ENCODE data around the gene SMIM24. TPM values are rescaled to one million over a fixed set of nuclear protein-coding genes. Genes with fewer than 3 reads are reported as not detected.
A peak's percentile ranks its signal among the peaks of the same experiment; 100 is the strongest.

SMIM24 gene
- total and polyA plus RNA-seq, 9 of the 15 experiments (the other 6 are each of a cell fraction or from before 2014, with no cell fraction given): 0.45 to 12.3 (median 1.4) TPM; not detected in 1

GRCh38 chr19:3510727-3511126 is 30.4 kb upstream of the SMIM24 start:
- Histone ChIP-seq H2AFZ (ENCODE audit: low read depth, low read length) (no peak overlapping the region), H3K9me1 (ENCODE audit: control insufficient read depth, insufficient read depth, low read length) (peaks cover 14% of the 10 kb centered on the region), H3K4me1 (replicated peaks in 1 of 2; ENCODE audit: control insufficient read depth in 2 of 2, insufficient read depth in 2 of 2, low read length in 2 of 2) (peaks cover 11 to 83% of the 10 kb centered on the region in 2 experiments; a peak in 4 of 5 replicates), H3K4me2 (ENCODE audit: insufficient read depth, low read length) (no peak overlapping the region), H3K4me3 (no peak overlapping the region), H3K79me2 (ENCODE audit: control insufficient read depth, insufficient read depth, low read length) (peaks cover 91% of the 10 kb centered on the region), H3K27ac (ENCODE audit: extremely low read depth, low read depth, low read length) (no peak overlapping the region), H3K36me3 (ENCODE audit: control insufficient read depth, insufficient read depth, low read length) (peaks cover 38% of the 10 kb centered on the region; the same call in 2 of the 3 replicates), H3K9me3 (replicated peaks; ENCODE audit: control insufficient read depth, insufficient read depth, low read depth, low read length) (no peaks in the 10 kb centered on the region), H3K9ac (ENCODE audit: insufficient read depth in 1 of 2, low read depth in 2 of 2, low read length in 2 of 2) (peak overlapping the region in 1 of 2 experiments; percentile 1; a peak in 1 of 4 replicates), H3K27me3 (ENCODE audit: control insufficient read depth in 2 of 2, insufficient read depth in 2 of 2, low read length in 2 of 2) (no peaks in the 10 kb centered on the region), H4K20me1 (replicated peaks; ENCODE audit: control insufficient read depth, insufficient read depth, low read length) (peaks cover 64% of the 10 kb centered on the region)
- WGBS (ENCODE audit: insufficient coverage, low coverage, missing lambda C conversion rate): 92% methylated on average over 20 of the region's 22 CpGs
- in situ Hi-C loops (cut with MboI) (no loop called here), intact Hi-C loops (cut with micrococcal nuclease) (no loop called here)
- ChIA-PET CTCF (ENCODE audit: low intra/inter-chr PET ratio) (no interaction called here), POLR2A (interaction anchor here (1.4 kb wide), 1 partner anchor 10 kb away, joined by 4 read pairs; no protein-coding TSS in a partner anchor)
- TF ChIP-seq, protein P1, sequence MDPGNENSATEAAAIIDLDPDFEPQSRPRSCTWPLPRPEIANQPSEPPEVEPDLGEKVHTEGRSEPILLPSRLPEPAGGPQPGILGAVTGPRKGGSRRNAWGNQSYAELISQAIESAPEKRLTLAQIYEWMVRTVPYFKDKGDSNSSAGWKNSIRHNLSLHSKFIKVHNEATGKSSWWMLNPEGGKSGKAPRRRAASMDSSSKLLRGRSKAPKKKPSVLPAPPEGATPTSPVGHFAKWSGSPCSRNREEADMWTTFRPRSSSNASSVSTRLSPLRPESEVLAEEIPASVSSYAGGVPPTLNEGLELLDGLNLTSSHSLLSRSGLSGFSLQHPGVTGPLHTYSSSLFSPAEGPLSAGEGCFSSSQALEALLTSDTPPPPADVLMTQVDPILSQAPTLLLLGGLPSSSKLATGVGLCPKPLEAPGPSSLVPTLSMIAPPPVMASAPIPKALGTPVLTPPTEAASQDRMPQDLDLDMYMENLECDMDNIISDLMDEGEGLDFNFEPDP (CRISPR knock-in tag; IDR thresholded peaks at IDR 0.05): no peak
- TF ChIP-seq POLR2G (IDR thresholded peaks at IDR 0.05; ENCODE audit: low read depth, low read length): 0 out of 2 replicates have a peak, but pooled peaks have one; percentile 39
- DNase-seq (ENCODE audit: extremely low read depth in 1 of 4, low spot score in 3 of 4): no peak
- no peak for ATAC-seq
- FAIRE-seq: no peak
- no TSS peak for BruUV-seq (replicated peaks)

DNA sequence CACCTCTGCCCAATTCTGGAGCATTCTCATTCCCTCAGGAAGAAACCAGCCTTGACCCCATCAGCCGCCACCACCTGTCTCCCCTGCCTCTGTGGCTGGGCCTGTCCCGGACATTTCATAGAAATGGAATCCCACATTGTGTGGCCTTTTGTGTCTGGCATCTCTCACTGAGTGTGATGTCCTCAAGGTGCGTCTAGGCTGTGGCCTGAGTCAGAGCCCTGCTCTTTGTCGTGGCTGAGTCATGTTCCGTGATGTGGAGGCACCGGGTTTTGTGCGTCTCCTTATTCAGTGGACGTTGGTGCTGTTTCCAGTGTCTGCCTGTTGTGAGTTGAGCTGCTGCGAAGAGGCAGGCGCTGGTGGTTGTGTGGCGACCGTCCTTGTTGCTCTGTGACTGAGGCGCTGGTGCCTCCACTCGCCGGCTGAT is 29.3 kb upstream of the SMIM24 start:
- H3K4me2 ChIP-seq (ENCODE audit: insufficient read depth, low read length): no peak overlapping the region
- POLR2A ChIA-PET: interaction anchor here (1.4 kb wide), 1 partner anchor 11 kb away, joined by 4 read pairs; no protein-coding TSS in a partner anchor
- in situ Hi-C loops (cut with MboI) (no loop called here), intact Hi-C loops (cut with micrococcal nuclease) (no loop called here)
- no peaks in the 10 kb centered on the region for H3K9me3 ChIP-seq (replicated peaks; ENCODE audit: control insufficient read depth, insufficient read depth, low read depth, low read length)
- H3K27ac ChIP-seq (ENCODE audit: extremely low read depth, low read depth, low read length): peak overlapping the region; percentile 30; the same call in 1 of the 3 replicates
- BruUV-seq (replicated peaks): no TSS peak
- H4K20me1 ChIP-seq (replicated peaks; ENCODE audit: control insufficient read depth, insufficient read depth, low read length): peaks cover 58% of the 10 kb centered on the region
- WGBS (ENCODE audit: insufficient coverage, low coverage, missing lambda C conversion rate): 76% methylated on average over 15 of the region's 15 CpGs
- peaks cover 86% of the 10 kb centered on the region for H3K79me2 ChIP-seq (ENCODE audit: control insufficient read depth, insufficient read depth, low read length)
- 0 out of 2 replicates have a peak, but pooled peaks have one; percentile 25 for TF ChIP-seq FOSL1 (tag; conservative IDR thresholded peaks at IDR 0.05)
- no peak for TF ChIP-seq KDM4B (IDR thresholded peaks at IDR 0.05; ENCODE audit: borderline replicate concordance in 2 of 2, low read depth in 1 of 2)
- FAIRE-seq (no peak), ATAC-seq (no peak), DNase-seq (ENCODE audit: extremely low read depth in 1 of 4, low spot score in 3 of 4) (peak in 1 of 4 experiments; percentile 27)
- CTCF ChIA-PET (ENCODE audit: low intra/inter-chr PET ratio): no interaction called here
- H3K9me1 ChIP-seq (ENCODE audit: control insufficient read depth, insufficient read depth, low read length): peaks cover 14% of the 10 kb centered on the region
- peak overlapping the region in 1 of 2 experiments; percentile 53; a peak in 2 of 4 replicates for H3K9ac ChIP-seq (ENCODE audit: insufficient read depth in 1 of 2, low read depth in 2 of 2, low read length in 2 of 2)
- no peak overlapping the region for H3K4me3 ChIP-seq
- peaks cover 15 to 88% of the 10 kb centered on the region in 2 experiments; a peak in 4 of 5 replicates for H3K4me1 ChIP-seq (replicated peaks in 1 of 2; ENCODE audit: control insufficient read depth in 2 of 2, insufficient read depth in 2 of 2, low read length in 2 of 2)
- no peaks in the 10 kb centered on the region for H3K27me3 ChIP-seq (ENCODE audit: control insufficient read depth in 2 of 2, insufficient read depth in 2 of 2, low read length in 2 of 2)
- H2AFZ ChIP-seq (ENCODE audit: low read depth, low read length): no peak overlapping the region
- H3K36me3 ChIP-seq (ENCODE audit: control insufficient read depth, insufficient read depth, low read length): peaks cover 38% of the 10 kb centered on the region; the same call in 2 of the 3 replicates
